Right ventricle myocardium inferior (tissue), 1 donor: Measurements from ENCODE around the gene C3orf22. TPM values are rescaled to one million over a fixed set of nuclear protein-coding genes. Genes with fewer than 3 reads are reported as not detected.

Source experiments
- ATAC-seq: fragments of 200-7000 bp; cut with Tn5 transposase; one replicate; pipeline ENCODE4 v1.9.1; 2020; ENCODE audit warnings: mild to moderate bottlenecking, moderate library complexity
- DNase-seq: peaks from one replicate; pipeline ENCODE4 v3.0.0; 2021; ENCODE audit errors: missing footprints
- intact Hi-C: fragments of 100-400 bp; cut with DNase I; formaldehyde crosslinking; loops from one replicate; pipeline ENCODE4 v1.11.0; 2022
- total RNA-seq: library from RNA; stranded (reverse); fragmentation: NEBNext Ultra II Directional; extraction: Animal tissue kit (Norgen Biotek cat#: 25700); gene quantifications from one replicate; pipeline ENCODE4 v1.2.1, GENCODE V29; 2021
- donor health status: DM: no; HTN: yes; CAD: no; lungs with severe emphysema.

Gene C3orf22
- total RNA-seq, 1 donor from 2014 or later: not detected

DNA sequence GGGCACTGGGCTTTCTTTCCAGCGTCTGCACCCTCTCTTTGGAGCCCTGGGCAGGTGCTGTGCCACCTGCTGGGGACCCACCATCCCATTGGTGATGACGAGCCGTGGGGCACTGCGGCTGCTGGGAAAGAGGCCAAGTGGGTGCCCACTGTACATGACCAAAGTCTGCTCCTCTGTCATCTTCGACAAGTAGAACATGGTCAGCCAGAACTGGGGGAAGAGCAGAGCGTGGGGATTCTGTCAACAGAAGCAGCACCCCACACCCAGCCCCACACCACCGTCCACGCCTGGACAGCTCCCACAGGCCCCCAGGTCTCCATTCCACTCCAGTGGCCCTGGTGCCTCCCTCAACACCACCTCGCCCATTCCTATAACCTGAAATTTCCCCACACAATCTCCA lies 50.8 kb downstream of the C3orf22 start:
- DNase-seq: peak; percentile 52
- intact Hi-C loops: no loop called here
- no peak for ATAC-seq

GRCh38 chr3:126503701-126504100 lies 55.0 kb downstream of the C3orf22 start:
- DNase-seq (peak; percentile 33), ATAC-seq (no peak)
- intact Hi-C loops: no loop called here

GRCh38 chr3:126502656-126503055 lies 56.1 kb downstream of the C3orf22 start:
- intact Hi-C loops: no loop called here
- DNase-seq (no peak), ATAC-seq (no peak)

DNA sequence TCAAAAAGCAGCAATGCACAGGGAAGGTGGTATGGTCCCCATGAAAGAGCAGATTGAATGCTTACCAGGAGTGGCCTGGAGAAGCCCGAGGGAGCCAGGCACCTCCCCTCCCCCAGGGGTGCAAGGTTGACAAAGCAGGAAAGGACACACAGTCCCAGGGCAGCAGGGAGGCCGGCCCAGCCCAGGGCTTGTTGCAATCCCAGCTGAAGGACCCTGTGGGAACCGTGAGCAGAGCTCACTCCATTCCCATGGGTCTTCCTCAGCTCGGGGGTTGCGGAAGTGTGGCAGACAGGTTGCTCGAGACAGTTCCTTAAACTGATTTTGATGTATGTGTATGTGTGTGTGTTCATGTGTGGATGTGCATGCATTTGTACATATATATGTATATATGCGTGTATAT lies 57.0 kb downstream of the C3orf22 start:
- peak; percentile 73 for ATAC-seq
- intact Hi-C loops: no loop called here
- peak; percentile 34 for DNase-seq

DNA sequence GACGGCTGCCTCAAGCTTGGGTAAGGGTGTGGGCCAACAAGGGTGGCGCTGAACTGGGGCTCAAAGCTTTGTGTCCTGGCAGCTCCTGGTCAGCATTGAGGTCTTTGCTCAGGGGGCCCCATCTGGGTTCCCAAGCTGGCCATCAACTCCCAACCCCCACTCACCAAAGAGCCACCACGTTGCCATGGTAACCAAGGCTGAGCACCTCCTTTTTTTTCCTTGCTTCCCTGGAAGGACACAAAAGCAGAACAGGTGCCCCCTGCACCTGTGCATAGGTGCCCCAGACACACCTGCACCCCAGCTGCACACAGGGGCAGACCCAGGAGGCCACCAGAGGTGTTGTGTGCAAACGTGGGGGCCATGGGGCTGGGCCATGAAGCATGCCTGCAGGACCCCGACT lies 57.7 kb downstream of the C3orf22 start:
- DNase-seq (peak; percentile 40), ATAC-seq (no peak)
- intact Hi-C loops: no loop called here

DNA sequence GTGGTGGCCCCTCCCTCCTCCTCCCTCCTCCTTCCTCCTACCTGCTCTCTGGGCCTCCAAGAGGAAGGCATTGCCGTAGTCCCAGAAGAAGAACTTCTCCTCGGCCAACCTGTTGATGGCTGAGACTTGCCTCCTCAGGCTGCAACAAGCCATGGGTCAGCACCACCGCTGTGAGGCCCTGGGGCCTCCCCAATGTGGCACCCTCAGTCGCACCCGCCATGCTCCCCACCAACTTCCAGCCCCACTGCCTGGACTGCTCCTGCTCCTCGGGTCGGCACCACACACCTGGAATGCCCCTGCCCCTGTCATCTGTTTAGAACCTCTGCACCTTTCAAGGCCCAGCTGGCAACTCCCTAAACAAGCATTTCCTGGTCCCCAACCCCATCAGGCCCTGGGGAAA lies 58.7 kb downstream of the C3orf22 start:
- DNase-seq (peak; percentile 31), ATAC-seq (no peak)
- intact Hi-C loops: no loop called here

Other genes with a start within 250 kb of the C3orf22 start
- gene KLF15, start 201.5 kb downstream of the C3orf22 start, total RNA-seq: 33.0 TPM
- gene CFAP100, start 164.0 kb downstream of the C3orf22 start, total RNA-seq: not detected
- gene ZXDC, start 83.0 kb downstream of the C3orf22 start, total RNA-seq: 15.9 TPM
- gene UROC1, start 41.2 kb downstream of the C3orf22 start, total RNA-seq: not detected
- gene CHST13, start 34.8 kb downstream of the C3orf22 start, total RNA-seq: 0.60 TPM
- gene TXNRD3, start 96.2 kb upstream of the C3orf22 start, total RNA-seq: 3.5 TPM
- 11.7 TPM for gene CHCHD6, start 145.3 kb upstream of the C3orf22 start, total RNA-seq